Endodermal cell (in vitro differentiated cells): ENCODE results near the gene MROH9. TPM values are rescaled to one million over a fixed set of nuclear protein-coding genes. Genes with fewer than 3 reads are reported as not detected.

Experiments
- DNase-seq: peaks from one replicate; pipeline ENCODE4 v3.0.0-alpha.2; 2017
- H3K27ac ChIP-seq: 2 replicates; pipeline ENCODE4 v1.5.1; 2013; ENCODE audit warnings: mild to moderate bottlenecking, low read depth, low read length, moderate library complexity
- H3K27me3 ChIP-seq: 2 replicates; pipeline ENCODE4 v1.6.1; 2013; ENCODE audit warnings: mild to moderate bottlenecking, low read length, moderate library complexity; ENCODE audit not compliant: insufficient read depth, control insufficient read depth, poor library complexity, severe bottlenecking
- H3K36me3 ChIP-seq: 2 replicates; pipeline ENCODE4 v1.7.0; 2013; ENCODE audit warnings: mild to moderate bottlenecking, low read length, moderate library complexity; ENCODE audit not compliant: control insufficient read depth, insufficient read depth
- H3K4me1 ChIP-seq: one replicate; pipeline ENCODE4 v1.7.0; 2013; ENCODE audit warnings: low read length; ENCODE audit not compliant: control insufficient read depth, insufficient read depth
- H3K4me3 ChIP-seq: 2 replicates; pipeline ENCODE4 v1.5.1; 2013; ENCODE audit warnings: mild to moderate bottlenecking, low read length, moderate library complexity
- H3K9ac ChIP-seq: 2 replicates; pipeline ENCODE4 v1.6.1; 2013; ENCODE audit warnings: mild to moderate bottlenecking, low read length, moderate library complexity; ENCODE audit not compliant: poor library complexity, severe bottlenecking; ENCODE audit errors: extremely low read depth
- H3K9me3 ChIP-seq: 2 replicates; pipeline ENCODE4 v1.6.1; 2013; ENCODE audit warnings: mild to moderate bottlenecking, low read length, moderate library complexity; ENCODE audit not compliant: control insufficient read depth
- H3K27ac Mint-ChIP-seq: 2 replicates; pipeline ENCODE4 v1.8.0; 2020; ENCODE audit warnings: mixed read lengths
- H3K27me3 Mint-ChIP-seq: 2 replicates; pipeline ENCODE4 v1.8.0; 2021; ENCODE audit warnings: mild to moderate bottlenecking, mixed read lengths; ENCODE audit not compliant: insufficient read depth
- H3K36me3 Mint-ChIP-seq: 2 replicates; pipeline ENCODE4 v1.8.0; 2020; ENCODE audit warnings: low read depth, mixed read lengths
- H3K4me1 Mint-ChIP-seq: 2 replicates; pipeline ENCODE4 v1.8.0; 2020; ENCODE audit warnings: mixed read lengths
- H3K4me3 Mint-ChIP-seq: 2 replicates; pipeline ENCODE4 v1.8.0; 2020; ENCODE audit warnings: mild to moderate bottlenecking, moderate library complexity, mixed read lengths
- H3K9me3 Mint-ChIP-seq: 2 replicates; pipeline ENCODE4 v1.8.0; 2020; ENCODE audit warnings: mild to moderate bottlenecking, mixed read lengths
- CTCF ChIP-seq: fragments of 200-600 bp; sonication (generic); conservative IDR thresholded peaks from 2 replicates; pipeline ENCODE4 v1.5.0; 2021; ENCODE audit warnings: antibody characterized with exemption, mild to moderate bottlenecking
- WGBS, 2 experiments: methylation state at CpG; one replicate each; pipeline versions ENCODE4 v1.1.5 to v1.1.7; 2013; ENCODE audit warnings: missing lambda C conversion rate in 2 of 2, mixed read lengths in 1 of 2; ENCODE audit not compliant: insufficient coverage in 1 of 2, insufficient read length in 1 of 2; 5-methylcytosine and 5-hydroxymethylcytosine counted together
- total RNA-seq, 2 donors: library from RNA; stranded (reverse); fragmentation: NEBNext Ultra II Directional in 1 of 2; extraction: Animal tissue kit (Norgen Biotek cat#: 25700) in 1 of 2; gene quantifications; 2 replicates in 1 of 2; 3 replicates in 1 of 2; pipeline ENCODE4 v1.2.1, GENCODE V29; 2021

MROH9 gene
- total RNA-seq, 2 donors from 2014 or later: not detected

GRCh38 chr1:170970256-170970655, 34.9 kb downstream of the MROH9 start:
- 80 to 83% methylated on average over 1 to 3 of the region's 3 CpGs for WGBS, 2 experiments
- H3K27ac Mint-ChIP-seq: no peak overlapping the region
- H3K27me3 Mint-ChIP-seq: peaks cover under 1% of the 10 kb centered on the region
- Histone ChIP-seq H3K4me1 (peaks cover 4% of the 10 kb centered on the region), H3K36me3 (no peaks in the 10 kb centered on the region), H3K27ac (no peak overlapping the region), H3K9me3 (no peaks in the 10 kb centered on the region), H3K27me3 (peaks cover 6% of the 10 kb centered on the region), H3K4me3 (no peak overlapping the region), H3K9ac (no peak overlapping the region)
- no peak overlapping the region for H3K4me3 Mint-ChIP-seq
- H3K4me1 Mint-ChIP-seq: peaks cover 20% of the 10 kb centered on the region
- H3K36me3 Mint-ChIP-seq: no peaks in the 10 kb centered on the region
- TF ChIP-seq CTCF: no peak
- DNase-seq: no peak
- H3K9me3 Mint-ChIP-seq: no peaks in the 10 kb centered on the region

- H3K27me3 Mint-ChIP-seq: no peaks in the 10 kb centered on the region
- H3K36me3 Mint-ChIP-seq: no peaks in the 10 kb centered on the region
- H3K27ac ChIP-seq: no peak overlapping the region
- H3K27me3 ChIP-seq: no peaks in the 10 kb centered on the region
- H3K9ac ChIP-seq: no peak overlapping the region
- no peak overlapping the region for H3K4me3 Mint-ChIP-seq
- no peaks in the 10 kb centered on the region for H3K4me1 Mint-ChIP-seq
- H3K36me3 ChIP-seq: no peaks in the 10 kb centered on the region
- 93% methylated on average over 2 of the region's 2 CpGs; no CpG with 5 or more reads in 1 of the 2 experiments for WGBS, 2 experiments
- H3K9me3 Mint-ChIP-seq: peaks cover 7% of the 10 kb centered on the region
- no peaks in the 10 kb centered on the region for H3K4me1 ChIP-seq
- H3K27ac Mint-ChIP-seq: no peak overlapping the region
- H3K4me3 ChIP-seq: no peak overlapping the region
- TF ChIP-seq CTCF: no peak
- H3K9me3 ChIP-seq: no peaks in the 10 kb centered on the region
- no peak for DNase-seq
Measured at GRCh38 chr1:170978371-170978910, 43.1 kb downstream of the MROH9 start.

- no peak overlapping the region for H3K27ac ChIP-seq
- H3K27ac Mint-ChIP-seq: no peak overlapping the region
- DNase-seq: no peak
- H3K9ac ChIP-seq: no peak overlapping the region
- H3K9me3 Mint-ChIP-seq: peaks cover 4% of the 10 kb centered on the region
- H3K27me3 ChIP-seq: no peaks in the 10 kb centered on the region
- no peaks in the 10 kb centered on the region for H3K36me3 Mint-ChIP-seq
- H3K9me3 ChIP-seq: no peaks in the 10 kb centered on the region
- H3K4me1 Mint-ChIP-seq: no peaks in the 10 kb centered on the region
- H3K4me3 ChIP-seq: no peak overlapping the region
- no peaks in the 10 kb centered on the region for H3K36me3 ChIP-seq
- no peak for TF ChIP-seq CTCF
- no peaks in the 10 kb centered on the region for H3K27me3 Mint-ChIP-seq
- WGBS, 2 experiments: no CpG with 5 or more reads among the region's 1 CpG
- no peaks in the 10 kb centered on the region for H3K4me1 ChIP-seq
- no peak overlapping the region for H3K4me3 Mint-ChIP-seq
Measured at GRCh38 chr1:170985406-170985805, 50.1 kb downstream of the MROH9 start.
